K562 (cell line): Measurements from ENCODE around the gene CLPSL2. TPM values are rescaled to one million over a fixed set of nuclear protein-coding genes. Genes with fewer than 3 reads are reported as not detected.

Source experiments
- ATAC-seq: fragments of 200-7000 bp; cut with Tn5 transposase; 3 replicates; pipeline ENCODE4 v1.9.1; 2020; ENCODE audit warnings: moderate library complexity
- BruUV-seq: library from RNA; stranded (reverse); fragments of 400-500 nt; replicated peaks from 2 replicates; lab custom pipeline; 2021; lab: Mats Ljungman, UMichigan
- CTCF ChIA-PET: fragments of 300-600 bp; formaldehyde crosslinking; extraction: SDS; loops from one replicate; lab custom pipeline; 2021; ENCODE audit warnings: low intra/inter-chr PET ratio; lab: Yijun Ruan, JAX
- POLR2A ChIA-PET: fragments of 300-600, 350-650 bp; sonication (Branson Sonifier 250); formaldehyde crosslinking; extraction: SDS; loops from one replicate; lab custom pipeline; 2021; ENCODE audit warnings: antibody characterized with exemption, inconsistent platforms; lab: Yijun Ruan, JAX
- DNase-seq, 4 experiments: peaks; one replicate each; pipeline versions ENCODE4 v3.0.0 to v3.0.0-alpha.2; 2011 to 2018; ENCODE audit warnings: low spot score in 3 of 4, mixed read lengths in 3 of 4; ENCODE audit errors: extremely low read depth in 1 of 4
- FAIRE-seq: peaks from 2 replicates; lab custom pipeline; 2011; peaks lifted over from hg19 to GRCh38; lab: Jason Lieb, UNC
- H2AFZ ChIP-seq: 2 replicates; pipeline ENCODE4 v1.6.0; 2011; ENCODE audit warnings: low read depth, low read length, control low read depth, inconsistent platforms
- H3K27ac ChIP-seq: fragments of 200-600 bp; 3 replicates; pipeline ENCODE4 v1.8.0; 2011; ENCODE audit warnings: low read depth, mild to moderate bottlenecking, control low read depth, inconsistent platforms, low read length, moderate library complexity, mixed read lengths; ENCODE audit errors: extremely low read depth
- H3K27me3 ChIP-seq, 2 experiments: fragments of 300-600 bp in 1 of 2; 2 replicates in 1 of 2; 3 replicates in 1 of 2; pipeline versions ENCODE4 v1.6.0 to v1.8.0; 2011; ENCODE audit warnings: inconsistent platforms in 2 of 2, low read length in 2 of 2, mild to moderate bottlenecking in 1 of 2, mixed read lengths in 1 of 2, moderate library complexity in 1 of 2; ENCODE audit not compliant: control insufficient read depth in 2 of 2, insufficient read depth in 2 of 2
- H3K36me3 ChIP-seq: fragments of 300-600 bp; 3 replicates; pipeline ENCODE4 v1.8.0; 2011; ENCODE audit warnings: mild to moderate bottlenecking, low read length, inconsistent platforms; ENCODE audit not compliant: control insufficient read depth, insufficient read depth
- H3K4me1 ChIP-seq, 2 experiments: fragments of 200-600 bp in 1 of 2; replicated peaks in 1 of 2; 2 replicates in 1 of 2; 3 replicates in 1 of 2; pipeline versions ENCODE4 v1.5.1 to v1.8.0; 2011; ENCODE audit warnings: inconsistent platforms in 2 of 2, low read length in 2 of 2, mild to moderate bottlenecking in 1 of 2, mixed read lengths in 1 of 2, moderate library complexity in 1 of 2; ENCODE audit not compliant: control insufficient read depth in 2 of 2, insufficient read depth in 2 of 2
- H3K4me2 ChIP-seq: 2 replicates; pipeline ENCODE4 v1.6.1; 2011; ENCODE audit warnings: low read length, control low read depth, inconsistent platforms, mixed read lengths; ENCODE audit not compliant: insufficient read depth
- H3K4me3 ChIP-seq: fragments of 200-600 bp; sonication (generic), shearing (Covaris generic); 2 replicates; pipeline ENCODE4 v1.5.1; 2016; ENCODE audit warnings: control low read depth, inconsistent platforms
- H3K79me2 ChIP-seq: fragments of 200-600 bp; 3 replicates; pipeline ENCODE4 v1.8.0; 2011; ENCODE audit warnings: low read length, inconsistent platforms; ENCODE audit not compliant: control insufficient read depth, insufficient read depth
- H3K9ac ChIP-seq, 2 experiments: 2 replicates each; pipeline versions ENCODE4 v1.6.0 to v1.6.1; 2011; ENCODE audit warnings: low read depth in 2 of 2, low read length in 2 of 2, control low read depth in 1 of 2, inconsistent platforms in 1 of 2, mild to moderate bottlenecking in 1 of 2, mixed read lengths in 1 of 2; ENCODE audit not compliant: insufficient read depth in 1 of 2
- H3K9me1 ChIP-seq: one replicate; pipeline ENCODE4 v1.6.0; 2011; ENCODE audit warnings: inconsistent platforms, mild to moderate bottlenecking, low read length, moderate library complexity; ENCODE audit not compliant: control insufficient read depth, insufficient read depth
- H3K9me3 ChIP-seq: replicated peaks from 2 replicates; pipeline ENCODE4 v1.5.1; 2011; ENCODE audit warnings: low read depth, low read length, inconsistent platforms; ENCODE audit not compliant: control insufficient read depth, insufficient read depth
- H4K20me1 ChIP-seq: replicated peaks from 2 replicates; pipeline ENCODE4 v1.6.1; 2011; ENCODE audit warnings: low read length, inconsistent platforms, mixed read lengths; ENCODE audit not compliant: control insufficient read depth, insufficient read depth
- BCL6 ChIP-seq: fragments of 250-450 bp; sonication (Bioruptor Pico); IDR thresholded peaks from 2 replicates; pipeline ENCODE4 v1.4.0; 2020
- CBFA2T2 ChIP-seq: fragments of 450-650 bp; conservative IDR thresholded peaks from 2 replicates; pipeline ENCODE4 v1.6.1; 2017; ENCODE audit warnings: mild to moderate bottlenecking
- CC2D1A ChIP-seq: fragments of 450-650 bp; IDR thresholded peaks from 2 replicates; pipeline ENCODE4 v1.6.1; 2017; ENCODE audit warnings: mild to moderate bottlenecking
- CREB3 ChIP-seq: fragments of 450-650 bp; conservative IDR thresholded peaks from 2 replicates; pipeline ENCODE4 v1.6.1; 2016; ENCODE audit warnings: missing genetic modification characterization, low read depth, mild to moderate bottlenecking, missing compliant biosample characterization, moderate library complexity
- CREBBP ChIP-seq: IDR thresholded peaks from one replicate; pipeline ENCODE4 v1.6.1; 2012; ENCODE audit warnings: low read depth, mild to moderate bottlenecking, control low read depth, inconsistent platforms, low read length
- CSDE1 ChIP-seq, 2 experiments: fragments of 450-650 bp; IDR thresholded peaks; 2 replicates each; pipeline ENCODE4 v1.6.1; 2016; ENCODE audit warnings: mild to moderate bottlenecking in 1 of 2
- CTCFL ChIP-seq: IDR thresholded peaks from 2 replicates; pipeline ENCODE4 v1.6.1; 2011; ENCODE audit warnings: borderline replicate concordance, low read depth, mild to moderate bottlenecking, moderate library complexity, low read length; ENCODE audit not compliant: insufficient read depth, poor library complexity, severe bottlenecking
- GATA2 ChIP-seq: sonication (generic); formaldehyde crosslinking; IDR thresholded peaks from 2 replicates; pipeline ENCODE4 v1.4.0; 2020; ENCODE audit warnings: mild to moderate bottlenecking, missing genetic modification reagents
- HSF4 ChIP-seq: fragments of 250-450 bp; sonication (Bioruptor Pico); IDR thresholded peaks from 2 replicates; pipeline ENCODE4 v2.1.2; 2022; ENCODE audit warnings: mild to moderate bottlenecking, moderate library complexity, borderline replicate concordance
- MECOM ChIP-seq: fragments of 250-450 bp; sonication (Bioruptor Pico); IDR thresholded peaks from 2 replicates; pipeline ENCODE4 v1.8.0; 2022; ENCODE audit warnings: inconsistent platforms
- PHB ChIP-seq: fragments of 250-450 bp; sonication (Bioruptor Pico); IDR thresholded peaks from 2 replicates; pipeline ENCODE4 v1.5.0; 2021
- RBM15 ChIP-seq: fragments of 200-400 bp; formaldehyde crosslinking; IDR thresholded peaks from 2 replicates; pipeline ENCODE4 v1.6.1; 2018; ENCODE audit warnings: mild to moderate bottlenecking, low read length, moderate library complexity; ENCODE audit not compliant: insufficient read depth
- SIX5 ChIP-seq, 2 experiments: IDR thresholded peaks; 2 replicates each; pipeline ENCODE4 v1.6.1; 2011; ENCODE audit warnings: low read length in 2 of 2, borderline replicate concordance in 1 of 2, low read depth in 1 of 2, mild to moderate bottlenecking in 1 of 2, moderate library complexity in 1 of 2; ENCODE audit not compliant: insufficient read depth in 1 of 2
- TEAD1 ChIP-seq, 2 experiments: fragments of 450-650 bp in 1 of 2; sonication (generic) in 1 of 2; formaldehyde crosslinking; IDR thresholded peaks; 2 replicates each; pipeline versions ENCODE4 v1.4.0 to v1.8.0; 2020 to 2022; ENCODE audit warnings: mild to moderate bottlenecking in 2 of 2, missing genetic modification reagents in 1 of 2
- YY1 ChIP-seq, 3 experiments: IDR thresholded peaks; 2 replicates each; pipeline ENCODE4 v1.6.1; 2011; ENCODE audit warnings: low read length in 2 of 3, mild to moderate bottlenecking in 2 of 3, moderate library complexity in 2 of 3, borderline replicate concordance in 1 of 3, control low read depth in 1 of 3, low read depth in 1 of 3; ENCODE audit not compliant: insufficient read depth in 3 of 3, insufficient replicate concordance in 2 of 3, control insufficient read depth in 1 of 3, insufficient read length in 1 of 3; ENCODE audit errors: extremely low read depth in 1 of 3
- ZBTB34 ChIP-seq: fragments of 250-450 bp; sonication (Bioruptor Pico); IDR thresholded peaks from 2 replicates; pipeline ENCODE4 v1.8.0; 2021; ENCODE audit warnings: mild to moderate bottlenecking, moderate library complexity
- WGBS: fragments of 100-300 bp; shearing (Covaris generic); methylation state at CpG from one replicate; pipeline ENCODE4 v1.1.6; 2016; ENCODE audit warnings: low coverage, mixed read lengths; ENCODE audit not compliant: insufficient coverage; ENCODE audit errors: missing lambda C conversion rate; 5-methylcytosine and 5-hydroxymethylcytosine counted together
- in situ Hi-C: fragments of 300-500 bp; cut with MboI; formaldehyde crosslinking; loops from 4 replicates; pipeline ENCODE4 v1.15.0; 2018; ENCODE audit warnings: inconsistent platforms, mixed read lengths
- intact Hi-C: fragments of 100-400 bp; cut with micrococcal nuclease; formaldehyde crosslinking; loops from 2 replicates; pipeline ENCODE4 v1.14.2; 2022
- polyA plus RNA-seq, 8 experiments: library from polyadenylated mRNA; depleted of rRNA in 4 of 8; stranded (reverse) in 5 of 8; unstranded in 3 of 8; fragments of >200 nt; fragmentation: Nextera tagmentation in 2 of 8; fragmentation: Illumina TruSeq in 1 of 8; extraction: Ambion mirVana in 2 of 8; extraction: Trizol in 1 of 8; gene quantifications; 2 replicates each; pipeline versions ENCODE4 v1.2.1 to v1.2.3, GENCODE V29; 2011 to 2014; ENCODE audit warnings: inconsistent platforms in 1 of 8, missing spikeins in 1 of 8
- total RNA-seq, 7 experiments: library from RNA; depleted of rRNA in 6 of 7; stranded (reverse); fragments of >200 nt in 6 of 7; fragmentation: Illumina TruSeq in 2 of 7; extraction: Trizol in 2 of 7; gene quantifications; 2 replicates each; pipeline versions ENCODE4 v1.2.1 to v1.2.3, GENCODE V29; 2011 to 2021; ENCODE audit warnings: low replicate concordance in 1 of 7

Gene CLPSL2
- total and polyA plus RNA-seq, 9 of the 15 experiments (the other 6 are each of a cell fraction or from before 2014, with no cell fraction given) = not detected

DNA sequence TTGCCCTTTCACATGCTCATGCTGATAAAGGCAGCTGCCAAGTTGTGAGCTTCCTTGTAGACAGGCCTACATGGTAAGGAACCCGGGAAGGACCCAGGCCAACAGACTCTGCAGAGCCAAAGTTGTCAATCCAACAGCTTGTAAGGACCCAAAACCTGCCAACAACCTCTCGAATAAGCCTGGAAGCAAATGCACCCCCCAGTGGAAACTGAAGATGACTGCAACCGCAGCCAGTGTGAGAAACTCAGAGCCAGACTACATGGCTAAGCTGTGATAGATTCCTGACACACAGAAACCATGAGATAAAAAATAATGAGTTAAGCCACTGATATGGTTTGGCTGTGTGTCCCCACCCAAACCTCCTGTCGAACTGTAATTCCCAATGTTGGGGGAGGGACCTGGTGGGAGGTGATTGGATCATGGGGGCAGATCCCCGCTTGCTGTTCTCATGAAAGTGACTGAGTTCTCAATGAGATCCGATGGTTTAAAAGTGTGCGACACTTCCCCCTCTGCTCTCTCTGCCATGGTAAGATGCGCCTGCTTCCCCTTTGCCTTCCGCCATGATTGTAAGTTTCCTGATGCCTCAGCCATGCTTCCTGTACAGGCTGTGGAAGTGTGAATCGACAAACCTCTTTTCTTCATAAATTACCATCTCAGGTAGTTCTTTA lies 18.8 kb upstream of the CLPSL2 start (continued):
- TF ChIP-seq CTCFL (no peak), MECOM (CRISPR knock-in tag) (no peak), YY1 (IDR thresholded peaks at IDR 0.05; ENCODE audit: borderline replicate concordance in 1 of 3, control insufficient read depth in 1 of 3, extremely low read depth in 1 of 3, insufficient read depth in 3 of 3, insufficient read length in 1 of 3, insufficient replicate concordance in 2 of 3, low read depth in 1 of 3, low read length in 2 of 3) (peak in 1 of 3 experiments; percentile 8), CREBBP (no peak)

DNA sequence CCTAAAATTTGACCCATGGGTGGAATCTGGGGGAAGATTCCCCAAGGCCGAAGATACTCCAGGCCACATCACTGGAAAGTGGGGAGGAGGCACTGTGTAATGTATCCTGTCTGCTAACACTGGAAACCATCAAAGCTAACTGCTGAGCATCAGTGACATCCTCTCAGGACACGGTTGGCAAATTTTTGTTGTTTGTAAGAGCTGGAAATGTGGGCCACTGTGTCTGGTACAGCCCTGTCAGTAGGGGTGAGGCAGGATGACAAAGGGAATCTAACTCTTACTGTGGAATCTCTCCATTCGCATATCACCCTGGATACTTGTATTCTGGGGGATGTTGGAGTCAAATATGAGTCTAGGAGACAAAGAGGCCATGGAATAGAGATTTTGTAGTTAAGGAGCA lies 17.0 kb upstream of the CLPSL2 start:
- no peaks in the 10 kb centered on the region for H3K79me2 ChIP-seq
- in situ Hi-C loops = no loop called here
- DNase-seq = no peak
- H3K27me3 ChIP-seq = peaks cover 48 to 72% of the 10 kb centered on the region in 2 experiments
- no peaks in the 10 kb centered on the region for H3K9me3 ChIP-seq
- H4K20me1 ChIP-seq = no peaks in the 10 kb centered on the region
- H3K27ac ChIP-seq = no peak overlapping the region
- H3K36me3 ChIP-seq = no peaks in the 10 kb centered on the region
- CTCF ChIA-PET = no interaction called here
- no peak for ATAC-seq
- H2AFZ ChIP-seq = no peak overlapping the region
- intact Hi-C loops = loop anchor here (5.0 kb wide), 2 partner anchors 198 to 237 kb away; no protein-coding TSS in a partner anchor
- H3K9me1 ChIP-seq = no peaks in the 10 kb centered on the region
- no TSS peak for BruUV-seq
- WGBS = 4% methylated on average over 3 of the region's 3 CpGs
- no peaks in the 10 kb centered on the region for H3K4me1 ChIP-seq
- POLR2A ChIA-PET = interaction anchor here (0.6 to 0.8 kb wide), 3 partner anchors 9 to 301 kb away, joined by 3 read pairs; no protein-coding TSS in a partner anchor
- H3K4me2 ChIP-seq = no peak overlapping the region
- no peak for FAIRE-seq
- no peak overlapping the region for H3K4me3 ChIP-seq
- H3K9ac ChIP-seq = no peak overlapping the region
- TF ChIP-seq ZBTB34 (CRISPR knock-in tag) (no peak), GATA2 (CRISPR knock-in tag) (no peak), HSF4 (CRISPR knock-in tag) (no peak), PHB (CRISPR knock-in tag) (no peak), RBM15 (no peak), CC2D1A (no peak), CSDE1 (IDR thresholded peaks at IDR 0.05) (no peak), CREB3 (tag) (no peak), TEAD1 (CRISPR knock-in tag; IDR thresholded peaks at IDR 0.05) (no peak), CBFA2T2 (no peak), SIX5 (IDR thresholded peaks at IDR 0.05; ENCODE audit: borderline replicate concordance in 1 of 2, insufficient read depth in 1 of 2, low read depth in 1 of 2, low read length in 2 of 2) (no peak), BCL6 (CRISPR knock-in tag) (no peak)
